ENCODE results near the gene KCNAB3.
"Not testable (repeated sequence)": the region's sequence is repeated elsewhere in the genome, so short reads cannot be mapped to it uniquely, and the experiment has no call there.

KCNAB3 gene

GRCh38 chr17:7929158-7930023 is at the start of gene KCNAB3:
KCNAB3 (minus strand) TSS chr17:7929856; CDS start chr17:7929435, 421 bp downstream.
- DNase-seq = no peak

DNA sequence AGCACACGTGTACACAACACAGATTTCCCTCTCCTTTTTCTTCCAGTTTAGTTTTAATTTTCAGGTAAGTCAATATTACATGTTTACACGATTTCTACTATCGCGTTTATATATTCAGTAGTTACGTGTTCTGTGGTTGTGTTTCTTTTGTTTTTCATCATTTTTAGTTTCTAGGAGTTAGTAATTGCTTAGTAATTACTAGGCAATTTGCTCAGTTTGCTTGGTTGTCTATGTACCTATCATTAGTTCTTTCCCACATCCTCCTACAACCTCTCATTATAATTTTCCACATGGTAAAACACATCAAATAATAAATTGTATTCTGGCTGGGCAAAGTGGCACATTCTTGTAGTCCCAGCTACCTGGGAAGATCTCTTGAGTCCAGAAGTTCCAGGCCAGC is 48.1 kb upstream of the KCNAB3 start:
- no peak for DNase-seq

DNA sequence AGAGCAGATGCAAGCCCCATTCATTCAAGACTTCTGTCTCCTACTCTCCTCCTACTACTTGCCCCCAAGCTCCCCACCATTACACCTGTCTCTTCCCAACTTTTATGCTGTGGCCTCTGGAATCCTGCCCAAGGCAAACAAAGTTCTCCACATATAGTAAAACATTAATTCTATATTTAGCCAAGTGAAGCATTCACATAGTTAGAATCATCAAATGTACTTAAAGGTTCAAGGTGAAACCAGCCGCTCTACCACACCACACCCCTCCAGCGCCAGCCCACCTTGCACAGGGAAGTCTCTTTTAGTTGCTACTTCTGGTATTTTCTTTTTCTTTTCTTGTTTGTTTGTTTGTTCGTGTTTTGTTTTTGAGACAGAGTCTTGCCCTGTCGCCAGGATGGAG is 47.4 kb upstream of the KCNAB3 start:
- no peak for DNase-seq

GRCh38 chr17:7974638-7975131 is 45.0 kb upstream of the KCNAB3 start:
- no peak for DNase-seq

DNA sequence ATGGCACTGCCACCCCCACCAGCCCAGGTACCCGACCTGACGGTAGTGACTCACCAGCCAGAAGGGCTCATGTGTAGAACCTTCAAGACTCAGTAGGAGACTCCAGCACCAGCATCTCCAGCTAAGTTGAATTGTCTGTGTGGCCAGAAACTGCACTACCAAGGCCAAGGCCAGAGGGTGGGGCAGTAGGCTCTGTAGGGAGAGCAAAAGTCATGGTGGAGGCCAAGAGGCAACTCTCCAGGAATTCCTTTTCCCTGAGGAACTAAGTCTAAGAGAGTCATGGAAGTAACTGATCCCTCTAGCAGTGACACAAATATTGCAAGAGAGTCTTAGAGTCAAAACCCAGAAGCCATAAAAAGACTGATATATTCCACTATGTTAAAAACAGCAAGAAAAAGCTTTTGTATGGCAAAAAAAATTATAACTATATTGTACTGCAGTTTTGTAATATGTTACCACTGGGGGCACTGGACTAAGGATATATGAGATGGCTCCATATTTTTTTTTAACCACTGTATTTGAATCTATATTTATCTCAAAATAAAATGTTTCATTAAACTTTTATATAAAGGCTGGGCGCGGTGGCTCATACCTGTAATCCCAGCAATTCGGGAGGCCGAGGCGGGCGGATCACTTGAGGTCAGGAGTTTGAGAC is 42.6 kb upstream of the KCNAB3 start:
- no peak for DNase-seq

GRCh38 chr17:7971651-7972050 is 42.0 kb upstream of the KCNAB3 start:
- no peak for DNase-seq

GRCh38 chr17:7969433-7969832 is 39.8 kb upstream of the KCNAB3 start:
- DNase-seq = no peak

DNA sequence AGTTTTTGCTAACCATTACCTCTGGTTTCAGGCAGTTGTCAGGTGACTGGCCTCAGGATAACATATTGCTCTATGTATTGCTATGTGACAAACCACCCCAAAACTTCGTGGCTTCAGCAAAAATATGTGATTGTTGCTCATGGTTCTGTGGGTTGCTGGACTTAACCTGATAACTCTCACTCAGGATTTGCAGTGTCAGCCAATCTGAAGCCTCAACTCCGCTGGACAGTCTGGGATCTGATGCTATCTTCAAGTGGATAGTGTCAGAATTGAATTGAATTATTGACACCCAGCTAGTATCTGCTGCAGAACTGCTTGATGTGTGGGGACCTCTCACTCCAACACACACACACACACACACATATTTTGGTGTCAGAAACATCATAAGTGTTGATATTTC is 38.1 kb upstream of the KCNAB3 start:
- DNase-seq = no peak

DNA sequence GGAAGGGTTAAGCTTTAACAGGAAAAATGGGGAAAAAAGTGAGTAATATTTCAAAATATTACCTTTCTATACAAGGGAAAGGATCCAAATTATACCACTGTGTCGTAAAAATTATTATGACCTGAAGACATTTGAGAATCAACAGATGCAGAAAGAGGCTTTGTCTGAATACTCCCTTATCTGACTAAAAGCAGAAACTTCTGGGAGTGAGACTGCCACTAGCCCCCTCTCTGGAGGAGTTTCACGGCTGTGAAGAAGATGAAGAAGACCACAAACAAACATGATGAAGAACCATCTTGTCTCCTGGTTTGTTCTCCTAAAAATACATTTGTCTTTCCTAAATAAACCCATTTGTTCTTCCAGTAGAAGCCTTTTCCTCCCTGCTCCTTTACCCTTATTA is 31.8 kb upstream of the KCNAB3 start:
- DNase-seq = no peak

DNA sequence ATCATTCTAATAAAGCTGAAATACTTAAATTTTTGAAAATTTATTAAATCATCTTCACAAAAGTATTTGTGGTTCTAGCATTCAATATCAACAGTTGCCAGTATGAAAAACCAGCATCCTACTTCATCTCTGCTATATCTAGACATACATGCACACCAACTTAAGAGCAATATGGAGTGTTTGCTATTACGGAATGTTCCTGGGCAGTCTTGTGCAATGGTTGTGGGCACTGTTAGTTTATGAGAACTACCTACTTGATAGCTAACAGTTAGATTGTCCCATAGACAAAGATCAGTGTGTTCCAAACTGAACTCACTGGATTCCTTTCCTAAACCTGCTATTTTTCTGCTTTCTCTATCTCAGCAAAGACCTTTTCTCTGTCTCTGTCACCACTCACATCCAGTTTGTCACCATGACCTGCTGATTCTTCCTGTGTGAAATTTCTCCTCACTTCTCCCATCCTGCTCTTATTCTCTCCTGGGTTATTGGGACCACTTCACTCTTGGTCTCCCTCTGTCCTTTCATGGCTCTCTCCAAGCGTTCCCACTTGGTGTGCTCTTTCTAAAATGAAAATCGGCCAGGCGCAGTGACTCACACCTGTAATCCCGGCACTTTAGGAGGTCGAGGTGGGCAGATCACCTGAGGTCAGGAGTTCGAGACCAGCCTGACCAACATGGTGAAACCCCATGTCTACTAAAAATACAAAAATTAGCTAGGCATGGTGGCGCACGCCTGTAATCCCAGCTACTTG is 30.0 kb upstream of the KCNAB3 start:
- no peak for DNase-seq

DNA sequence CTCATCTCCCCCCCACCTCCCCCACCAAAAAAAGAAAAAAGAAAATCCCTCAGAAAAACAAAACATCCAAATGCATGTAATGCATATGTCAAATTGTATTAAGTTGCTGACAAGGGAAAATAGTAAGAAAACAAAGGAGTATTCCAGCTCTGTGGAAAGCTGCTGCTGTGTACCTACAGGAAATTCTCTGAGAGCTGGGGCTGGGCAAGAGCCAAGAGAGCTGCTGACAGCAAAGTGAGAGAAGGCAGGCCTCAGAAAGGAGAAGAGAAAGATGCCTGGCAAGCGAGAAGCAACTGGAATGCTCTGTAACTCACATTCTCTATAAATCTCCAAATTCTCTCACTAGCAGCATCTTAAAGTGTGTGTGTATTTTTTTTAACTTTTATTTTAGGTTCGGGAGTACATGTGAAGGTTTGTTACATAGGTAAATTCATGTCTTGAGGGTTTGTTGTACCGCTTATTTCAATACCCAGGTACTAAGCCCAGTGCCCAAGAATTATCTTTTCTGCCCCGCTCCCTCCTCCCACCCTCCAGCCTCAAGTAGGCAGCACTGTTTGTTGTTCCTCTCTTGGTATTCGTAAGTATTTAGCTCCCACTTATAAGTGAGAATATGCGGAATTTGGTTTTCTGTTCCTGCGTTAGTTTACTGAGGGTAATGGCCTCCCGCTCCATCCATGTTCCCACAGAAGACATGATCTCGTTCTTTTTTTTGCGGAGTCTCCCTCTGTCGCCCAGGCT is 26.7 kb upstream of the KCNAB3 start:
- no peak for DNase-seq

DNA sequence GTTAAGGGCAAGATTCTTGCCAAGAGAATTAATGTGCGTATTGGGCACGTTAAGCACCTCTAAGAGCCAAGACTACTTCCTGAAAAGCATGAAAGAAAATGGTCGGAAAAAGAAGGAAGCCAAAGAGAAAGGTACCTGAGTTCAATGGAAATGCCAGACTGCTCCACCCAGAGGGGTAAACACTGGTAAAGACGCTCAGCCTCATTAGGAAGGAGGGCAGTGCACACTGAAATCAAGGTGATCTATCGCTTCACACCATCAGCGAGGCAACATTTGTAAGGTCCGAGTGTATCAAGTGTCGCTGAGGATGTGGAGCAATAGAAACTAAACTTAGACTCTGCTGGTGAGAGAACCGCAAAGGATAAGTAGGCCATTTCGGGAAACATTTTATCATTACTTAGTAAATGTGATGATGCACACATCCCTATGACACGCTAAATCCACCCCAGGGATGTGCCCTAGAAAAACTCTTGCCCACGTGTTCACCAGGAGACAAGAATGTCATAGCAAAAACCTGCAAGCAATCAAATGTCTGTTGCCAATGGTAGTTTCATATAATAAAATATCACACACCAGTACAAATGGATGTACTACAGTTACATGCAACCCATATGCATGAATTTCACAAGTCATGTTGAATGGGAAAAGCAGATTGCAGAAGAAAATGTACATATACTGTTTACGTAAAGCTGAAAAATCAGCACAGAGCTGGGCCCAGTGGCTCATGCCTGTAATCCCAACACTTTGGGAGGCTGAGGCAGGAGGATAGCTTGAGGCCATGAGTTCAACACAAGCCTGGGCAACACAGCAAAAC is 26.0 kb upstream of the KCNAB3 start:
- no peak for DNase-seq

- not testable (repeated sequence) for DNase-seq
These were observed 23.6 kb upstream of the KCNAB3 start for GRCh38 chr17:7953266-7953665.

DNA sequence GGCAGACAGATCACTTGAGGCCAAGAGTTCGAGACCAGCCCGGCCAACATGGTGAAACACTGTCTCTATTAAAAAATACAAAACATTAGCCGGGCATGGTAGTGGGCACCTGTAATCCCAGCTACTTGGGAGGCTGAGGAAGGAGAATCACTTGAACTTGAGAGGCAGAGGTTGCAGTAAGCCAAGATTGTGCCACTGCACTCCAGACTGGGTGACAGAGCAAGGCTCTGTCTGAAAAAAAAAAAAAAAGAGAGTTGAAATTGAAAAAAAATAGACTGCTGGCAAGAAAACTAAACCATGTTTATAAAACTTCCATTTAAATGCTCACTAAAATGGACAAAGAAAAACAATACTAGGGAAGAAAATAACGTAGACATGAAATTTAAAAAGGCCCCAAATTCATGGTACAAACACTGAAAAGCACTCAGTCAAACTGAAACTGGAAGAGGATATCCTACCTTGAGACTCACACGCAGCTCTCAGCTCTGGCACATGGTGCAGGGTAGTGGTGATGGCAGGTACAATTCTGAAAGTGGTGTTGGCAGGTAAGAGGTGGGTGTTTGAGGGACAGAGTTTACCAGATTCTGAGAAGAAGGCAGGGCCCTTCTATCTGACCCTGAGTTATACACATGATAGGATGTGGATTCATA is 21.6 kb upstream of the KCNAB3 start:
- DNase-seq = no peak

GRCh38 chr17:7950578-7950977 is 20.9 kb upstream of the KCNAB3 start:
- DNase-seq = no peak

DNA sequence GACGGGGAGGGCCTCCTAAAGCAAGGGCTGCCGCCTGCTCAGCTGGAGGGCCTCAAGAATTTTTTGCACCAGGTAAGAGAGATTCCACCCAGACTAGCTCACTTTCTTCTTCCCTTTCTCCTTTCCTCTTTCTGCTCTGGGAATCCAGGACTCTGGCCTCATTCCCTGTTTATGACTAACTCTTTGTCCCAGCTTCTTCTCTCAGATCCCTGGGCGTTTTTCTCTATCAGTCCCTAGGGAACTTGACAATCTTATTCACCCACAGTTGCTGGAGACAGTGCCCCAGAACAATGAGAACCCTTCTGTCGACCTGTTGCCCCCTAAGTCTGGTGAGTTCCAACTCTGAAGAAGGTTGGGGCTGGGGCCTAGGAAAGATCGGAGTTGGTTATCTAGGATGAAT is 18.0 kb upstream of the KCNAB3 start:
- DNase-seq = no peak

DNA sequence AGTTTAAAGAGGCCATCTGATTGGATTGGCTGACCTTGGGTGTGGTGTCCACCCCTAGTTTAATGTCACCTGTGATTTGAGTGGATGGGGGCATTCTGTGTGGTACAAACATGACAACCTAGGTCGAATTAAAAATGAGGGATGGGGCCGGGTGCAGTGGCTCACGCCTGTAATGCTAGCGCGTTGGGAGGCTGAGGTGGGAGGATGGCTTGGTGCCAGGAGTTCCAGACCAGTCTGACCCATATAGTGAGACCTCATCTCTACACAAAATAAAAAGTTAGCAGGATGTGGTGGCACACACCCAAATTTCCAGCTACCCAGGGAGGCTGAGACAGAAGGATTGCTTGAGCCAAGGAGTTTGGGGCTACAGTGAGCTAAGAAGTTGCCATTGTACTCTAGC is 16.8 kb upstream of the KCNAB3 start:
- DNase-seq = no peak

DNA sequence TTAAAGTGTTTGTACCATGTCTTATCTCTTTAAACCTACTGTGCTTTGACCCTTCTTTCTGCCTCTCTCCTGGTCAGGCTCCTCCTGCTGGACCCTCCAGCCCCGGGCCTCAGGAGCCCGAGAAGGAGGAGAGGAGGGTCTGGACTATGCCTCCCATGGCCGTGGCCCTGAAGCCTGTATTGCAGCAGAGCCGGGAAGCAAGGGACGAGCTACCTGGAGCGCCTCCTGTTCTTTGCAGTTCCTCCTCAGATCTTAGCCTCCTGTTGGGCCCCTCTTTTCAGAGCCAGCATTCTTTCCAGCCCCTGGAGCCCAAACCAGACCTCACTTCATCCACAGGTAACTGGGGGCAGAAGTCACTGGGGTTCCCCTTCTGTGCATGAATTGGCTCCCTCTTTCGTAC is 16.0 kb upstream of the KCNAB3 start:
- no peak for DNase-seq

DNA sequence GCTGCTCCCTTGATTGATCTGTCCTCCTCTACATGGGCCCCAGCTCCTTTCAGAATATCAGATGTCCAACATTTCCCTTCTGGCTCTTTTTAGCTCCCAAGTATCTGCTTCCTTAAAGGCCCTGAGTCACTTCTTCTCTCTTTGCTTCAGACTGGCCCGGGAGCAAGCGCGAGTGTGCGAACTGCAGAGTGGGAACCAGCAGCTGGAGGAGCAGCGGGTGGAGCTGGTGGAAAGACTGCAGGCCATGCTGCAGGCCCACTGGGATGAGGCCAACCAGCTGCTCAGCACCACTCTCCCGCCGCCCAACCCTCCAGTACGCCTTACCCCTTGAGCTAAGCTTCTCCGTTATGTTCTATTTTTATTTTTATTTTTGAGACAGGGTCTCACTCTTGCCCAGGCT is 14.7 kb upstream of the KCNAB3 start:
- DNase-seq = no peak

- no peak for DNase-seq
These were observed 13.6 kb upstream of the KCNAB3 start for GRCh38 chr17:7943291-7943690.

GRCh38 chr17:7940743-7941142 is 11.1 kb upstream of the KCNAB3 start:
- DNase-seq = no peak
